Ectodermal cell (in vitro differentiated cells): ENCODE data around the gene JUND.

Experiments
- H3K27ac ChIP-seq: 2 replicates; pipeline ENCODE4 v1.7.0; 2013; ENCODE audit warnings: mild to moderate bottlenecking, low read depth, low read length; ENCODE audit not compliant: insufficient read depth, poor library complexity, severe bottlenecking
- H3K27me3 ChIP-seq: 2 replicates; pipeline ENCODE4 v1.7.0; 2013; ENCODE audit warnings: mild to moderate bottlenecking, low read length; ENCODE audit not compliant: insufficient read depth, control insufficient read depth, poor library complexity, severe bottlenecking
- H3K36me3 ChIP-seq: one replicate; pipeline ENCODE4 v1.7.0; 2013; ENCODE audit warnings: low read length; ENCODE audit not compliant: control insufficient read depth, insufficient read depth
- H3K4me1 ChIP-seq: one replicate; pipeline ENCODE4 v1.7.0; 2013; ENCODE audit warnings: low read length; ENCODE audit not compliant: control insufficient read depth, insufficient read depth
- H3K4me3 ChIP-seq: 2 replicates; pipeline ENCODE4 v1.7.0; 2013; ENCODE audit warnings: low read depth, low read length, control low read depth; ENCODE audit not compliant: insufficient read depth
- H3K9me3 ChIP-seq: 2 replicates; pipeline ENCODE4 v1.7.0; 2013; ENCODE audit warnings: mild to moderate bottlenecking, low read length, moderate library complexity; ENCODE audit not compliant: control insufficient read depth
- WGBS, 2 experiments: methylation state at CpG; one replicate each; pipeline ENCODE4 v1.1.7; 2013; ENCODE audit warnings: missing lambda C conversion rate in 2 of 2; 5-methylcytosine and 5-hydroxymethylcytosine counted together

The JUND gene

DNA sequence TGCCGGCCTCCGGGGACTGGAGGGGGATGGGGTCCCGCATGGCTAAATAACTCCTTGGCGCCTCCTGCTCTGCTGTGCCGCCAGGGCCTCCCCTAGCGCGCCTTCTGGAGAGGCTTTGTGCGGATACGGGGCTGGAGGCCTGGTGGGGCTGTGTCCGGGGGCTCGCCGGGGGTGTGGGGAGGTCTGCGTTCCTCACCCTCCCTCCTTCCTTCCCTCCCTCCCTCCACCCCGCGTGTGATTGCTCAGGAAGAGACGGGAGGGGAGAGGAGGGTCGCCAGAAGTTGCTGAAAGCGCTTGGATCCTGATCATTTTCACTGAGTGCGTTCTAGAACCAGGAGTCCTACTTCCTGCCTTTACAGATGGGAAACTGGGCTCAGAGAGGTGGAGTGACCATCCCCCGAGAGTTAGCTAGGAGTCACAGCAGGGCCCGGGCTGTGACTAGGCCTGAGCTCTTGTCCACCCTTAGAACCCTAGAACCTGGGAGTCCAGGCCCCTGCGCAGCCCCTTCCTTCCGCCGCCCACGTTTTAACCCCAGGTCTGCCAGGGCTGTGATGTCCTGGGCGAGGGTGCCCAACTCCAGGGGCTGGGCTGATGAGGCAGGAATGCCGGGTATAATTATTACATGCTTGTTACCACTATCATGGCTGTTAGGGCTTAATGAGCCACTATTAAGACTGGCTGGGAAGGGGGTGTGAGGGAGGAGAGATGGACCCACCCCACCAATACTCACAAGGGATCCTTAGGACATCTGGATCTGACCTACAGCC lies 782 bp upstream of the JUND start:
- no peaks in the 10 kb centered on the region for H3K27me3 ChIP-seq
- H3K27ac ChIP-seq: peak overlapping the region; percentile 100
- no peaks in the 10 kb centered on the region for H3K9me3 ChIP-seq
- peak overlapping the region; percentile 62 for H3K4me3 ChIP-seq
- no peaks in the 10 kb centered on the region for H3K36me3 ChIP-seq
- H3K4me1 ChIP-seq: peaks cover 23% of the 10 kb centered on the region
- 6 to 7% methylated on average over 22 to 27 of the region's 27 CpGs for WGBS, 2 experiments

- WGBS, 2 experiments: 0% methylated on average over 111 of the region's 111 CpGs
- H3K27me3 ChIP-seq: no peaks in the 10 kb centered on the region
- peaks cover 17% of the 10 kb centered on the region for H3K4me1 ChIP-seq
- peak overlapping the region; percentile 96 for H3K4me3 ChIP-seq
- no peaks in the 10 kb centered on the region for H3K36me3 ChIP-seq
- H3K9me3 ChIP-seq: no peaks in the 10 kb centered on the region
- H3K27ac ChIP-seq: peak overlapping the region; percentile 96
These were observed 958 bp downstream of the JUND start for GRCh38 chr19:18280247-18281081.

GRCh38 chr19:18279516-18280246 lies 1.7 kb downstream of the JUND start:
- Histone ChIP-seq H3K27ac (peak overlapping the region; percentile 96), H3K36me3 (no peaks in the 10 kb centered on the region), H3K4me3 (peak overlapping the region; percentile 96), H3K4me1 (peaks cover 17% of the 10 kb centered on the region), H3K9me3 (no peaks in the 10 kb centered on the region), H3K27me3 (no peaks in the 10 kb centered on the region)
- 0 to 1% methylated on average over 47 to 54 of the region's 55 CpGs for WGBS, 2 experiments

DNA sequence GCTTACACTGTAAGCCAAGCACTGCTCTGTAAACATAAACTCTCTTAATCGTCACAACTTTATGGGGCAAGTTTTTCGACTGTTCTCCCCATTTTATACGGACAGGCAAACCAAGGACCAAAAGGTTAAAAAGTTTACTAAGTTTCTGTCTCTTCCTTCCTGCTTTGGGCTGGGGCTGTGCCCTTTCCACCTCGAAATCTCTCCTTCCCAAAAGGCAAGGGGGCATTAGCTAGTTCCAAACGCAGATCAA lies 2.2 kb downstream of the JUND start:
- Histone ChIP-seq H3K4me3 (peak overlapping the region; percentile 96), H3K27ac (no peak overlapping the region), H3K27me3 (no peaks in the 10 kb centered on the region), H3K36me3 (no peaks in the 10 kb centered on the region), H3K9me3 (no peaks in the 10 kb centered on the region), H3K4me1 (peaks cover 17% of the 10 kb centered on the region)
- WGBS, 2 experiments: 28 to 32% methylated on average over 5 of the region's 5 CpGs

- H3K27me3 ChIP-seq: no peaks in the 10 kb centered on the region
- 89% methylated on average over 10 of the region's 10 CpGs for WGBS, 2 experiments
- H3K4me1 ChIP-seq: peaks cover 17% of the 10 kb centered on the region
- H3K36me3 ChIP-seq: no peaks in the 10 kb centered on the region
- H3K9me3 ChIP-seq: no peaks in the 10 kb centered on the region
- H3K27ac ChIP-seq: no peak overlapping the region
- H3K4me3 ChIP-seq: peak overlapping the region; percentile 96
These were observed 2.7 kb downstream of the JUND start for GRCh38 chr19:18278521-18279265.

DNA sequence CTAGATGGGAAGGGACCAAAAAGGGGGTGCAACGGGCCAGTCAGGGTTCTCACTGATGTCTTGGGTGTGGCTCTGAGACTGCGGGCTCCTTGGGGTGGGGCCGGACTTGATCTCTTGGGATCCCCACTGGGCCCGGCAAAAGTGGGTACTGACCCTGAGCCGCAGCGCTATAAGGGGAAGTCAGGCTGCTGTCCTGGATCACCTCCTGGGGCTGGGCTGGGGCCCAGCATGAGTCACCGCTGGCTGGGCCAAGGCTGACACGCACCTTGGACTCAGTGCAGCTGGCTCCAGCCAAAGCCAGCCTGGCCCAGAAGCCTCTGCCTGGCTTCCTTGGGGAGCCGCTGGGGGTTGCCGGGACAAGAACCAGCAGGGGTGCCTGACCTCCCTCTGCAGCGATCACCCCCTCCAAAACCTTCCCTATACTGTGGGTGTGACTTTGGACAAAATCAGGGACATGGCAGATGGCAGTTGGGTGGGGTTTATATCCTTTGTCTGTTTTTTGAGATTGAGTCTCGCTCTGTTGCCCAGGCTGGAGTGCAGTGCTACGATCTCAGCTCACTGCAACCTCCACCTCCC lies 6.6 kb downstream of the JUND start:
- WGBS, 2 experiments: 90 to 95% methylated on average over 13 of the region's 13 CpGs

DNA sequence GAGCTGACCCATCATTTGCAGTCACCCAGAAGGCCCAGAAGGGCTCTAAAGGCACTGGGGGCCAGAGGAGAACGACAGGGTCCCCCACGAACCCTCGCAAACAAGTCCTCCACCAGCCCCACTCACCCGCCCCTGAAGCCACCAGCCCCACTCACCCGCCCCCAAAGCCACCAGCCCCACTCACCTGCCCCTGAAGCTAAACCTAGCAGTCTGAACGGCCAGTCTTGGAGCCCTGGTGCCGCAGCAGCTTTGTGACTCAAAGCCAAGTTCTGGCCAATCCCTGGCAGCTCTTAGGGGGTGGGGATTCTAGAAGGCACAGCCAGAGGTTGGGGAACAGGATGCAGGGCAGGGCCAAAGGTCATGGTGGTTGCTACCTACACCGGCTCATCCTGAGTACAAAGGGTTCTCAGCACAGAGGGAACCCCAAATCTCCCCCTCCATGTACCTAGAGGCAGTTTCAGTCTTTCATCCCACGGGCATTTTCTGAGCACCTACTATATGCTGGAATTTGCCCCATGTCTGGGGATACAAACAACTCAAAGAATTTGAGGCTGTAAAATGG lies 7.1 kb downstream of the JUND start, which contains the start of gene IQCN:
Gene IQCN, minus strand, starts transcription at position 234 of the 562 bp plus-strand sequence. CDS start 4,974 bp downstream, outside the sequence.
- Histone ChIP-seq H3K36me3 (no peaks in the 10 kb centered on the region), H3K27ac (no peak within 1 kb of the TSS), H3K9me3 (no peaks in the 10 kb centered on the region), H3K4me3 (no peak within 1 kb of the TSS), H3K27me3 (no peaks in the 10 kb centered on the region), H3K4me1 (peaks cover 12% of the 10 kb centered on the region)
- WGBS, 2 experiments: 89 to 96% methylated on average over 9 of the region's 9 CpGs

More for the DNA sequence above, 6.6 kb downstream of the JUND start:
- Histone ChIP-seq H3K27ac (no peak overlapping the region), H3K4me1 (peaks cover 12% of the 10 kb centered on the region), H3K36me3 (no peaks in the 10 kb centered on the region), H3K9me3 (no peaks in the 10 kb centered on the region), H3K27me3 (no peaks in the 10 kb centered on the region), H3K4me3 (no peak overlapping the region)

GRCh38 chr19:18273561-18274218 lies 7.7 kb downstream of the JUND start:
- no peaks in the 10 kb centered on the region for H3K36me3 ChIP-seq
- H3K27ac ChIP-seq: no peak overlapping the region
- H3K4me1 ChIP-seq: peaks cover 6% of the 10 kb centered on the region
- WGBS, 2 experiments: 94 to 96% methylated on average over 13 of the region's 13 CpGs
- no peak overlapping the region for H3K4me3 ChIP-seq
- H3K9me3 ChIP-seq: no peaks in the 10 kb centered on the region
- no peaks in the 10 kb centered on the region for H3K27me3 ChIP-seq

GRCh38 chr19:18271433-18271841 lies 10.0 kb downstream of the JUND start:
- Histone ChIP-seq H3K4me3 (no peak overlapping the region), H3K27me3 (no peaks in the 10 kb centered on the region), H3K4me1 (no peaks in the 10 kb centered on the region), H3K36me3 (peaks cover 5% of the 10 kb centered on the region), H3K9me3 (no peaks in the 10 kb centered on the region), H3K27ac (no peak overlapping the region)
- 85 to 94% methylated on average over 6 of the region's 6 CpGs for WGBS, 2 experiments
